GM19438 (cell line): ENCODE data around the gene HECTD2.
"Not testable (repeated sequence)": the region's sequence is repeated elsewhere in the genome, so short reads cannot be mapped to it uniquely, and the experiment has no call there.

Experiments
- ATAC-seq: cut with Tn5 transposase; IDR thresholded peaks from one replicate; pipeline ENCODE4 v1.9.1; 2021; ENCODE audit warnings: low read depth; ENCODE audit not compliant: unreplicated experiment

The HECTD2 gene

GRCh38 chr10:91409869-91410637 is at the start of gene HECTD2:
Gene HECTD2 (plus strand): TSS chr10:91410344. CDS start chr10:91410439, 95 bp downstream.
- ATAC-seq, result peak; percentile 82

GRCh38 chr10:91360461-91360860 is 49.7 kb upstream of the HECTD2 start:
- no peak for ATAC-seq

- not testable (repeated sequence) for ATAC-seq
Measured at GRCh38 chr10:91365519-91365918, 44.6 kb upstream of the HECTD2 start.

- ATAC-seq, result no peak
Measured at GRCh38 chr10:91366704-91367103, 43.4 kb upstream of the HECTD2 start.

- no peak for ATAC-seq
Measured at GRCh38 chr10:91367127-91367531, 43.0 kb upstream of the HECTD2 start.

- no peak for ATAC-seq
Measured at GRCh38 chr10:91367558-91367957, 42.6 kb upstream of the HECTD2 start.

GRCh38 chr10:91369978-91370589 is 40.1 kb upstream of the HECTD2 start:
- ATAC-seq, result not testable (repeated sequence)

- ATAC-seq, result no peak
Measured at GRCh38 chr10:91374052-91374451, 36.1 kb upstream of the HECTD2 start.

GRCh38 chr10:91378061-91378460 is 32.1 kb upstream of the HECTD2 start:
- no peak for ATAC-seq

GRCh38 chr10:91380873-91381256 is 29.3 kb upstream of the HECTD2 start:
- ATAC-seq, result no peak

GRCh38 chr10:91381257-91381891 is 28.8 kb upstream of the HECTD2 start:
- ATAC-seq, result no peak

- ATAC-seq, result no peak
Measured at GRCh38 chr10:91385306-91386085, 24.6 kb upstream of the HECTD2 start.

- peak; percentile 97 for ATAC-seq
Measured at GRCh38 chr10:91389636-91390512, 20.3 kb upstream of the HECTD2 start.

GRCh38 chr10:91390513-91390825 is 19.7 kb upstream of the HECTD2 start:
- ATAC-seq, result not testable (repeated sequence)

GRCh38 chr10:91391920-91392319 is 18.2 kb upstream of the HECTD2 start:
- no peak for ATAC-seq

GRCh38 chr10:91406322-91406721 is 3.8 kb upstream of the HECTD2 start:
- no peak for ATAC-seq

GRCh38 chr10:91409069-91409868 is 875 bp upstream of the HECTD2 start:
- ATAC-seq, result peak; percentile 33

GRCh38 chr10:91410638-91411371 is 661 bp downstream of the HECTD2 start:
- peak; percentile 11 for ATAC-seq

- no peak for ATAC-seq
Measured at GRCh38 chr10:91411621-91412020, 1.5 kb downstream of the HECTD2 start.
